Measurements from ENCODE around the gene WDFY2. TPM values are rescaled to one million over a fixed set of nuclear protein-coding genes. Genes with fewer than 3 reads are reported as not detected.

WDFY2 gene
- total and polyA plus RNA-seq, 10 of the 15 experiments (the other 5 are each of a cell fraction or from before 2014, with no cell fraction given): 2.1 to 13.0 (median 8.1) TPM

GRCh38 chr13:51764184-51765141, 180.2 kb downstream of the WDFY2 start (continued):
- TF ChIP-seq CUX1 (IDR thresholded peaks at IDR 0.05; ENCODE audit: insufficient replicate concordance, low read depth, low read length) (no peak), YY1 (IDR thresholded peaks at IDR 0.05; ENCODE audit: low read depth, low read length) (0 out of 2 replicates have a peak, but pooled peaks have one; percentile 6), IRF4 (IDR thresholded peaks at IDR 0.05; ENCODE audit: low read depth, low read length) (no peak; the same call in 1 of the 2 replicates), RBBP5 (conservative IDR thresholded peaks at IDR 0.05) (no peak; the same call in 1 of the 2 replicates), IRF5 (IDR thresholded peaks at IDR 0.05; ENCODE audit: borderline replicate concordance) (no peak), CEBPB (IDR thresholded peaks at IDR 0.05; ENCODE audit: borderline replicate concordance in 1 of 2, low read depth in 2 of 2, low read length in 2 of 2) (no peak)
- TF ChIP-seq, protein P1, sequence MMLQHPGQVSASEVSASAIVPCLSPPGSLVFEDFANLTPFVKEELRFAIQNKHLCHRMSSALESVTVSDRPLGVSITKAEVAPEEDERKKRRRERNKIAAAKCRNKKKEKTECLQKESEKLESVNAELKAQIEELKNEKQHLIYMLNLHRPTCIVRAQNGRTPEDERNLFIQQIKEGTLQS (IDR thresholded peaks at IDR 0.05; ENCODE audit: borderline replicate concordance, extremely low read depth, low read depth, low read length): no peak

All from GM12878 (cell line).